ENCODE results near the gene TENM3.
"Not testable (repeated sequence)": the region's sequence is repeated elsewhere in the genome, so short reads cannot be mapped to it uniquely, and the experiment has no call there.

TENM3 gene

DNA sequence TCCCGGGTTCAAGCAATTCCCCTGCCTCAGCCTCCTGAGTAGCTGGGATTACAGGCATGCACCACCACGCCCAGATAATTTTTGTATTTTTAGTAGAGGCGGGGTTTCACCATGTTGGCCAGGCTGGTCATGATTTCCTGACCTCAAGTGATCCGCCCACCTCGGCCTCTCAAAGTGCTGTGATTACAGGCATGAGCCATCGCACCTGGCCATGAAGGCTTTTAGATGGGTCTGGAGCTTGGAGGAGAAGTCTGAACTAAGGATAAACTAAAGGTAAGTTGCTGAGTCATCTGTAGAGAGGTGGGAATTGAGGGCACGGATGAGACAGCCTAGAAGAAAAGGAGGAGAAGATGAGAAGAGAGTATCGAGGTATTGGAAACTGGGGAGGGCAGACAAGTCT lies at the start of gene TENM3:
Gene TENM3, plus strand, starts transcription at position 199 of the 400 bp plus-strand sequence. CDS start 80,619 bp downstream, outside the sequence.
- not testable (repeated sequence) for DNase-seq

DNA sequence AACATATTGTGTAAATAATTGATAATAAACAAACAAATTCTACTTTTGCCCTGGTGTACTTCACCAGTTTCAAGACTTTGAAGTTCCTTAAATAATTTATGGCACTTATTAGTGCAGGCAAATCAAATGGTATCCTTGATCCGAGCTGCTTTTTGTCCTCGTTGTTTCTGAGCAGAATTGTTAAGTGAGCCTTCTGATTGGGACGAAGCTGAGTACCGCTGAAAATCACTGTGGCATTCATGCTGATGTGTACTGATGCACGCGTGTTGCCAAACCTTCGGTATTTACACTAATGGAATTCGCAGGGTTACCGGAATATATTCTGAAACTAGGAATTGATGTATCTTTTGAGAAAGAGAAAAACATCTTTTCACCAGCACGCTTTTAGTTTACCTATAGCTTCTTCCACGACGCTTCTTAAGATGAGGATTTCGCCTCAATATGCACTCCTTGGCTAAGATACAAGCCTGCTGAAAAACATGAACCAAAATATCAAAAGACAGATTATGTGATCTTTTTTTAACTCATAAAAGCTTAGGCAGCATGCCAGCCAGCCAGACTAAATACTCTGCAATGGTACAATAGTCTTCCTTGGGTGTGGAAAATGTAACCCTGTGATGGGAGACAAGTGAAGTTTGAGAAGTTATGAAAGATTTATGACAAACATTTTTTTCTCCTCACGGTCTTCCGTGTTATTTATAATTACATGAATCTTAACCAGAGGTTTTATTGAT lies 48.9 kb upstream of the TENM3 start:
- DNase-seq: no peak

DNA sequence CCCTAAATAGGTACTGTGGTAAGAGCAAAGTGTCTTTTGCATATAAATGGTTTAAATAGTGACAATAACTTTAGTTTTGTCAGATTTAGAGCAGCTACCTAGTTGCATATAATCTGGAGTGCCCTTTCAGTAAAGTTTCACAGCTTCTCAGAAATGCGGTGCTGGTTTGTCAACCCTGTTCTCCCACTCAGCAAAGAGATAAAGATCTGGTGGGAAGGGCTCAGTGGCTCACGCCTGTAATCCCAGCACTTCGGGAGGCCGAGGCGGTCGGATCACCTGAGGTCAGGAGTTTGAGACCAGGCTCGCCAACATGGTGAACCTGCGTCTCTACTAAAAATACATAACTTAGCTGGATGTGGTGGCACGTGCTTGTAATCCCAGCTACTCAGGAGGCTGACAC lies 45.6 kb upstream of the TENM3 start:
- DNase-seq: no peak

DNA sequence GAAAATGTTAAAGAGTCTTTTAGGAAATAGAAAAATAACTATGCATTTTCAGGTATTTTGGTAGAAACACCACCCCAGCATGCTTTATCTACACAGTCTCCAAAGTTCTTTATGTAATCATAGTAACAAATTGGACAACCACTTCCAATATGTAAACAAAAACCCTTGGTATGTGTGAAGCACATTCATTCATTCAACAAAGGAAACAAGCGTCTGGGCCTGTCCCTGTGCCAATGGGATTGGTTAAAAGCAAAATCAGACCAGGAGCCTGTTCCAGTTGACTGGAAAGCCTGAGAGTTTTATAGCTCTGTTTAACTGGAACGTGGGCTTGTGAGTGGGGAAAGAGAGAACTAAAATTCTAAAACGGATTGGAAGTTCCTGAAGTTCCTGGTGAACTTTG lies 41.3 kb upstream of the TENM3 start:
- no peak for DNase-seq

DNA sequence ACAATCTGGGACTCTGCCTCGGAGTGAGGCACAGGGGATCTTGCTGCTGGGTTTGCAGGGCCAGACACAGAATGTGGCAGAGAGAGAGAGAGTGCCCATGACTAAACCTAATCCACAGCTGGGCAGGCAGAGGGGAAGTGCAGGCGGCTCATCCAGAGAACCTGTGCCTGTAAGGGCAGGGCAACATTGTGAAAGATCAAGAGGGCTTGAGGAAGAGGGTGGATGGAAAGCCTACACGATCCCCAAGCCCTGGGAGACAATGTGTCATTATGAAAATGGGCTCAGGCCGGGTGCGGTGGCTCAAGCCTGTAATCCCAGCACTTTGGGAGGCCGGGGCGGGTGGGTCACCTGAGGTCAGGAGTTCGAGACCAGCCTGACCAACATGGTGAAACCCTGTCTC lies 40.6 kb upstream of the TENM3 start:
- no peak for DNase-seq

DNA sequence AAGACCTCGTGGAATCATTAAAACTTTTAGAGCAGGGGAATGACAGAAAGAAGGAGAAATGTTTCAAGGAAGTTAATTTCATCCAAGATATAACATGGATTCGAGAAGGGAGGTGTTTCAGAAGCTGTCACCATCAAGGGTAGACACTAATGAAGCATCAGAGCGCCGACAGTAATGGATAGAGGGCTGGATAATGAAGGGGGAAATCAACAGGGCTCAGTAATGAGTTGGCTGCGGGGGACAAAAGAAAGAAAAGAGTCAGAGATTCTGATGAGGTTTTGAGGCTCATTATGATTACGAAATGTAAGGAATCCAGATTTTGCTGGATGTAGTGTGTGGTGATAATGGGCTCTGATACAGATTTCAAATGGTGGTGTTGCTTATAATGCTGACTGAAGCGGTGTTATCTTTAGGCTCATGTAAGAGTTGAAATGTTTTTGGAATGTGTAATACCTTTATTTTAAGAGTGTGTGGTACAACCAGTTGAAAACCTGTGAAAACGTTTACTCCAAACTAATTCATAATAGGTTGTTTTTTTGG lies 39.3 kb upstream of the TENM3 start:
- DNase-seq: no peak

DNA sequence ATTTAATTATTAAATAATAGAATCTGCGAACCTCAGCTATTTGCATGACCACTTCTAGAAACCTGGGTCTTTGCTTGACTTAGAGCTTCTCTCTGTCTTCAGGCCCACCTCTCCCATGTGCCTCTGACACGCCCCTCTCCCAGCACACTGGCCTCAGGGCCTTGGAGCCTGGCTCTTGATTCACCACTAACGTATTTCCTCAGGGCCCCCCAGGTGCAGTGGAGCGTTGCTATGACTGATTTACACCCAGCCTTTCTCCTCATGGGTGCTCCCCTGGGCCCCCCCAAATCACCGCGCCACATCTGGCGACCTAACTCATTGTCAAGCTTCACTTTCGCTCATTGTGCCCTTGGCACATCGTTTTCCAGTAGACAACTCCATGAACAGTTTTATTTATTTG lies 37.9 kb upstream of the TENM3 start:
- DNase-seq: no peak

DNA sequence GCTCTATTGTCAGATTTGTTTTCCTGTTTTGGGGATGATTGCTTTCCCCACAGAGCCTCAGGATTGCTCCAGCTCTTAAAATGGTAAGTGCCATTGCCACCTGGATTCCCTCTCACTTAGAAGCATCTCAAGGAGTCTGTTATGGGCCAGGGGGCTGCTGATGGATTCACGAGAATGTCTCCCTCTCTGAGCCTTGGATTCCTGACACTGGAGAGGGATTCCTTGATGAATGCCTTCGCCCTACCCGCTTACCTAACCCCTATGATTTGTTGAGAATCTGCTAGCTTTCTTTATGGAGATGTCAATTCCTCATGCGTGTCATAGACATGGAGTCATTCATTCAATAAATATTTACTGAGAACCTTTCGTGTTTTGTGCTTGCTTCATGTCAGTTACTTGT lies 36.9 kb upstream of the TENM3 start:
- no peak for DNase-seq

DNA sequence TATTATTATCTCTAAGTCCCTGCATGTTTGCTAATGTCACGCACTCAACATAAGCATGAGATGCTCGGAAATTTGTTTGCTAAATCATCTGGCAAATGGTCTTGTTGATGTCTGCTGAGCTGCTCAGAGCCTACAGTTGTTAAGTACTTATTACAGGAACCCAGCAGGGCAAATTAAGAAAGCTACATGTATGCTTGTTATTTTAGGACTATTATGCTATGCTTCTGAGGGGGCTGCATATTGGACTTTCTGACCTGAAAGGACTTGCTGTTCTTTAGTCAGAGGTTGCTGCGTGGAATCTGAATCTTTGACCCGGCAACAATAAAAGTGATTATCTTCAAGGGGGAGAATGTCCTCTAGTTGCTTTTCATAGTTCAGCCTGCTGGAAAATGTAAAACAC lies 36.3 kb upstream of the TENM3 start:
- DNase-seq: no peak

DNA sequence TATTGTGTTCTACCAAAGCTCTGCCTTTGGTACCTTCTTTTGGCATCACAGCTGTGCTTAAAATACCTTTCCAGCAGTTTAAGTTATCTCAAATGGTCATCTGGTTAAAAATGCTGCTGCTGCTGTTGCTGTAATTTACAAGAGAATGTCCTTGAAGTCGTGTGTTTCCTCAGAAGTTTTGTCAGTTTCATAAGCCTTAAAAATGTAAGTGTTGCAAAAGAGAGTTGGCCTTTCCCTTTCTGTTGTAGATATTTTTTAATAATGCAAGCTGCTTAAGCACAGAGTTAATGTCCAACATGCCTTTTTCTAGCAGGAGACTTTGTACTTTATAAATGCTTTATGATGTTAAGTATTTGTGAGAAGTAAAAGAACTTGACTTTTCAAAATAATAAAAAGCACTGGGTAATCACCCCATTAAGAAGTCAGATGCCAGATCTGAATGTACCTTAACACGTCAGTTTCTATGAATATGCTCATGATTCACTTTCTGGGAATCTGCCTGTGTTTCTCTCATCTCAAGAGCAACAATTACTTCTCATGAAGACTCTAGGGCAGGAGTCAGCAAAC lies 35.3 kb upstream of the TENM3 start:
- no peak for DNase-seq

DNA sequence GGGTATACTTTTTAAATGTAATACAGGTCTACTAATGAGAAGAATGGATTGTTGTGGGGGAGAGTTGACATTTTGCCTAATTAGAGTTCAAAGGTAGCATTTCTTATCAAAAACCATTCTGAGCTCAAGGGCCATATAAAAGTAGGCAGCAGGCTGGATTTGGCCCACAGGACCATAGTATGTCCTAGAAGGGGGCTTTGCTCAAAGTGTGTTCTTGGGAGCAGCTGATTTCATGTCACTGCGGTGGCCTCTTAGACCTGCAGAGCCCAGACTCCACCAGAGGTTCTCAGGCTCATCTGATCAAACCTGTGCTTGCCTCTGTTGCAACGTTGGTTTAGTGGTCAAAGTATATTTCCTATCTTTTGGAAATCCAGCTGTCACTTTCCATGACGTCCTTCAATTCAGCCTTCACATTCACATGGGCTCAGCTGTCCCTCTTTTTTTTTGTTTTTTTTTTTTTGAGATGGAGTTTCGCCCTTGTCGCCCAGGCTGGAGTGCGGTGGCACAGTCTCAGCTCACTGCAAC lies 34.6 kb upstream of the TENM3 start:
- DNase-seq: no peak

DNA sequence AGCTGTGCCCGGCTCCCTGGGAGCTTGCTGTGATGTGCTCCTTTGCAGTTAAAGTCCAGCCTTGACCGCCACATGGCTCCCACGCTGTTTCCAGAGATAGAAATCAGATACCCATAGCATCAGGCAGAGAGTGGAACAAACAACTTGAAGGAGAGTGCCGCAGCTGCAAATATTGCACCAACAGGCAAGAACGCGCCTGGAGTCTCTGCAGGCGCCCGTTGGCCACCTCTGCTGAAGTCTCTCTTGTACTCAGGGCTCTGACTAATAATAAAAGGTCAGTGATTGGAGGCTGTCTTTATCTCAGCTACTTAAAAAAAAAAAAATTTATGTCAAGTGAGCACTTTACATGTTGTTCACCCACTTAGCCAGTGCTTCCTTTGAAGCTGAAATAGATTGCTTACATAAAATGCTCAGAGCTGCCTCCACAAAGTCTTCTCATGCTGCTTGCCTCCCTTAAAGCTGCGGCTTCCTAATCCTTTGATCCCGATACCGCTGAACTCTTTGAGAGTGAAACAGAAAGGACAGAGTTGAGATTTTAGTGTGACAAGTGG lies 30.9 kb upstream of the TENM3 start:
- DNase-seq: no peak

DNA sequence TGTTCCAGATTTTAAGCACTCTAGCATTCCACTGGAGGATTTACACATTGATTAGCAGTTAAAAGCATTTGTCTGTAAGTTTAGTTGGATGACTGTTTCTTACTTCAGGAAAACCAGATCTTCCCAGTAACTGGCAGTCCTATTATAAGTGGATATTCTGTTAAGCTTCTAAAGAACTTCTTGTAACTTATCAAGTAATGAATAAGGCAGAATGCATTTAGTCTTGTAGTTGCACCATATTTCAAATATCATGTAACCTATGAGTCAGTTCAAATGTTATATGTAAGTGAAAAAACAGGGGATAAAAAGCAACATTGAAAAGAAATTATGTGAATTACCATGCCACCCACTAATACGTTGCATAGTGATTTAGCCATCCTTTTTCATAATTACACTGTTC lies 30.2 kb upstream of the TENM3 start:
- no peak for DNase-seq

DNA sequence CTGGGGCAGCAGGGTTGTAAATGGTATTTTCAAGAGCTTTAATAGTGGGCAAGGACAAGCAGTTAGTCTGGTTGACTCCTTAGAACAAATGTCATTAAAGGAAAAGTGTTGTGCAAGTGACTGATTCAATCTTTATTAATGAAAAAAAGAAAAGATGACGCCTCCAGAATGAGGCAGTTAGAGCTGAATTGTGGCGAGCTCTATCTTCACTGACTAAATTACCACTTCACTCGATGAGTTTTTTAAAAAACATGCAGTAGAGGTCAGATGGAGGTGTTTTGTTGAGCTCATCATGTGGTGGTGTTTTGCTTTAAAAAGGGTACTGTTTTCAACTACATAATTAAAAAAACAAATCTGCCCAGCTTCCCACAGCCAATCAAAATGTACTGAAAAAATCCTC lies 28.1 kb upstream of the TENM3 start:
- no peak for DNase-seq

DNA sequence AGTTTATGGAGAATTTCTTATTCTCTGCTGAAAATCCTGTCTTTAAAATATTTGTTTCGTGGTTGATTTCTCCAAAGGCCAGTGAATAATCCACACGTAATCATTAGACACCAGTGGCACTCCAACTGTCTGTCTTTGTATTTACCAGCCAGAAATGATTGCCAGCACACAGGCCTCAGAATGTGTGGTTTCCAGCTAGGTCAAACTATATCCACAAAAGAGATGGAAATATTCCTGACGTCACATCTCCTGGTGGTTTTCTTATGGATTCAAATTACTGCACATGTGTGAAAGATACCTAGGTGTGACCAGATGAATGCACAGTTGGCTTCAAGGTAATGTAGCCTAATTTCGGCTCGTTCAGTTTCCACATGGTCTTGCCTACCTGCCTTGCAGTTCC lies 27.2 kb upstream of the TENM3 start:
- no peak for DNase-seq

DNA sequence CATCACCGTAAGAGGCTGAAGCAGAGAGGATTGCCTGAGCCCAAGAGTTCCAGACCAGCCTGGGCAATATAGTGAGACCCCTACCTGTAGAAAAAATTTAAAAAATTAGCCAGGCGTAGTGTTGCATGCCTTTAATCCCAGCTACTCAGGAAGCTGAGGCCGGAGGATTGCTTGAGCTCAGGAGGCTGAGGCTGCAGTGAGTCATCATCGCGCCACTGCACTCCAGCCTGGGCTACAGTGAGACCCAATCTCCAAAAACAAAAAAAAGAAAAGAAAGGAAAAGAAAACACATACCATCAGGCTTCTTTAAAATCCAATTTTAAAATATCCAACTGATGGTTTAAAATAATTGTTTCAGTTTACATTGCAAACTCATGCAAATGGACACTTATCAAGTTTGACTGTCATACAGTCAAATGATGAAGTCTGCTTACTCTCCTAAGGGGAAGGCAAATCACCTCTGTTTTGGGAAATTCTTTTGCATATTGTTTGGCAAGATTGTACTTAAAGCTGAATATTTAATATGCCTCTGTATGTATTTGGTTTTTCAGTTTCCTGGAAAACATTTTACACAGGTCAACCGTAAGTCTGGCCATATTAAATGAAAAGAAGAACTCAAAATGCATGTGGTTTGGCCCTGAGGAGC lies 23.7 kb upstream of the TENM3 start:
- DNase-seq: no peak

DNA sequence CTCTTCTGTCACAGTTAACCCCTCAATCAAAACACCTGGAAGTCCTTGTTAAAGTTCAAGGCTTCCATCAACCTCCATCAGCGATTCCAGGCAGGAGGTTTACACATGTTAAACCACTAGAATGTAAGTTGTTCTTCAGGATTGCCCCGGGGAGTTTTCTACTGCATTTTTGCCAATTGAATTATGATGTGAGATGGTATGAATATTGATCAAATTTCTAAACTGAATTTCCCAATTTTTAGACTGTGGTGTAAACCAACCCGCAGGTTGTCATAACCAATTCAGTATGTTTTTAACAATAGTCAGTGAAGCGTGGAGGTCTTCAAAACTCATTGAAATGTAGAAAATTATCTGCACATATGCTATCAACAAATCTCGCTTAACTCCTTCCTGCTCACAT lies 21.2 kb upstream of the TENM3 start:
- no peak for DNase-seq

DNA sequence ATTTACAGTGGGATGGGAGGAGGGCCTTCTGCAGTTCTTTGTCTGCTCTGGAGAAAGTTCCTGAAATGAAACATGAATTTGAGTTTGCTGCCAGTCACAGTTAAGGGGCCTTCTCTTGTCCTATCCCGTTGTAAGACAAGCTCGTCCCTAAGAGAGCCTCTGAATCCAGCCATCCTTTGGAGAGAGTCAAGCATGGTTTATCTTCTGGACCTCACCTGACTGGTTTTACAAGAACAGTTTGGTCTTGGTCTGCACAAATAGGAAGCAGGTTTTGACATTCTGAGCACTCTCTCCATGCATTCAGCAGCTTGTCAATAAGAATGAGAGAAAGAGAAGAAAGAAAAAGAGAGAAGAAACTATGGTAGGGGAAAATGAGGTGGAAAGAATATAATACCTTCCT lies 20.4 kb upstream of the TENM3 start:
- no peak for DNase-seq

DNA sequence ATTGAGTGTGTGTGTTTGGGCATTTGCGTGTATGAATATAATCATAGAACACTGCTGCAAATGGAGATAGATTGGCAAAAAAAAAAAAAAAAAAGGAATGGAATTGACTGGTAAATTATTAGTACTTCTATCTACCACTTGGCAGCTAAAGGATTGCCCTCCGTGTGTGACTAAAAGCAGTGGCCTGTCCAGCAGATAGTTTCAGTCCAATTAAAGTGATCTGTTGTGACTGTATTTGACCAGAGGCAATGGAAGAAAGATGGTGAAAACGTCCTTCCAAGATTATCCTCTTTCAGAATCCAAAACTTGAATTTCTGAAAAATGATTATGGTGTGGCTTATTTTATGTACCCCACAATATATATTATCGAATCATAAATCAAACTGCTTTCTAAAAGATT lies 19.5 kb upstream of the TENM3 start:
- no peak for DNase-seq

DNA sequence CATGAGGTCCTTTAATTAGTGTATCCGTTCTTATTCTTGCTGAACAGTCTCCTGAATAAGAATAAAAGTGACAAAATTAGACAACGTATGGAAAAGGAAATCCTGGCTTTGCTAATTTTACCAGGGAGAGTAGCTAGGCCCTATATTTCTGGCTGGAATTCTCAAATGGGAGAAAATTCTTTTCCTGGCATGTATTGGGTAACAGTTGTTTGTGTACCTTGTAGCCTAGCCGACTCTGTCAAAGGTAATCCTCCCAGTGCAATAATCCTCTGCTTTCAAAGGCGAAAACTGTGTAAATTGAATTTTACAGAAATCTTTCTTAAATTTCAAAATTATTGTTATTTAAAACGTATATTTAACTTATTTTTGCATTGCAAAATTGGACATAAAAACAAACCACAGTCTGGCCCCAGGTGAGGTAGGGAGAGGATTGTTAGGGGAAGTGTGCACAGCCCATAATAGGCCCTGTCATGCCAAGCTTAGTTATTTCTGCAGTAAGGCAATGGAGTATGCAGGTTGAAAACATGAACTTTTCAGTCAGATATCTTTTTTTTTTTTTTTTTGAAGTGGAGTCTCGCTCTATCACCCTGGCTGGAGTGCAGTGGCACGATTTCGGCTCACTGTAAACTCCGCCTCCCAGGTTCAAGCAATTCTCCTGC lies 18.9 kb upstream of the TENM3 start:
- no peak for DNase-seq

DNA sequence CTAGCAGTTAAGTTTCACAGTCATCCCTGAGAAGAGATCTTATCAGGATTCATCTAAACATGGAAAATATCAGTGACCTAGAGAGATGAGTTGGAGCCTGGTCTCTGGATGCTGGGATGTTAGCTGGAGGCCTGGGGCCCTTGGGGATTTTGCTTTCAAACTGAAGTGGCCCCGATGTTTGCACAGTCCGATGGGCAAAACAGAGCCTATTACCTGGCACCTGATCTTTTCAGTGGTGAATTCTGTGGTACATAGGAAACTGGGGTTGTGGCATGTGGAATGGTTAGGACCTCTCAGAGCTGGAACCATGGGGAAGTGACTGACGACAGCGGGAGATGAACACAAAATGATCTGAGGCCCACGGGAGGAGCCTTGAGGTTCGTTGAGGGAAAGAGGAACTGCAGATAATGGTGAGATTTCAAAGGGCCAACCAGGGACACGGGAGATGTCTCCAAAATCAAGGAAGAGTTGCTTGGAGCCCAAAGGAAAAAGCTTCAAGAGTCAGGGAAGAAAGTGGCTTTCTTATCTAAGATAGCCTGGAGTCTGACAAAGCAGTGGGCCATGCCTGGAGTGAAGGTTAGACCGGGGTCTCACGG lies 17.8 kb upstream of the TENM3 start:
- DNase-seq: no peak

DNA sequence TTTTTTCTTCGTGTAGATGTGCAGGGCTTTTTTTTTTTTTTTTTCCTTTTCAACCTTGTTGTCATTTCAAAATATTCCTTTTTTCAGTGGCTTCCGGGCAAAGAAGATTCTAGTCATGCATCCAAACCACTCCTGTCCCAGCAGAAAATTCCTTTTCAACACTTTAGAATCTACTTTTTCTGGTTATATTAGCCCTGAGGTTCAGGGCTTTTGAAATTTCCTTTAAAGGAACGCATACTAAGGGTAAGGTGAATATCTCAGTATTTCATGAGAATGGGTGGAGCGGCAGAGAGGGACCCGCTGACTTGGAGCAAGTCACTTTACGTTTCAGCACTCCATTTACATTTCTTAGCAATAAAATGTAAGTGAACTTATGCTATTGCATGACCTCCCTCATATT lies 15.6 kb upstream of the TENM3 start:
- DNase-seq: no peak

Data from suppressor macrophage treated with lipopolysaccharide for 1 hour (primary cell).